NCI-H1694 treated with DMSO at 0.1 percent for 48 hours (cell line): Measurements from ENCODE around the gene SART3.
"Not testable (repeated sequence)": the region's sequence is repeated elsewhere in the genome, so short reads cannot be mapped to it uniquely, and the experiment has no call there.

ENCODE experiments used
- DNase-seq: peaks from one replicate; lab custom pipeline; 2025; lab: John Stamatoyannopoulos, UW

SART3 gene

GRCh38 chr12:108596854-108597558 is 36.0 kb upstream of the SART3 start:
- DNase-seq, result no peak

- DNase-seq, result no peak
These were observed 35.0 kb upstream of the SART3 start for GRCh38 chr12:108595711-108596647.

- DNase-seq, result no peak
These were observed 34.2 kb upstream of the SART3 start for GRCh38 chr12:108594960-108595710.

GRCh38 chr12:108594323-108594903 is 33.4 kb upstream of the SART3 start:
- no peak for DNase-seq

- DNase-seq, result no peak
These were observed 31.3 kb upstream of the SART3 start for GRCh38 chr12:108592033-108592909.

GRCh38 chr12:108591267-108591980 is 30.5 kb upstream of the SART3 start:
- no peak for DNase-seq

- not testable (repeated sequence) for DNase-seq
These were observed 29.5 kb upstream of the SART3 start for GRCh38 chr12:108590463-108590862.

- DNase-seq, result no peak
These were observed 28.9 kb upstream of the SART3 start for GRCh38 chr12:108589840-108590229.

- no peak for DNase-seq
These were observed 28.3 kb upstream of the SART3 start for GRCh38 chr12:108589028-108589839.

- peak; percentile 36 for DNase-seq
These were observed 26.9 kb upstream of the SART3 start for GRCh38 chr12:108587826-108588225.

- no peak for DNase-seq
These were observed 25.3 kb upstream of the SART3 start for GRCh38 chr12:108586306-108586705.

- peak; percentile 6 for DNase-seq
These were observed 24.9 kb upstream of the SART3 start for GRCh38 chr12:108585864-108586263.

GRCh38 chr12:108584456-108585065 is 23.6 kb upstream of the SART3 start:
- no peak for DNase-seq

GRCh38 chr12:108583991-108584390 is 23.0 kb upstream of the SART3 start:
- DNase-seq, result peak; percentile 45

GRCh38 chr12:108582978-108583770 is 22.2 kb upstream of the SART3 start:
- no peak for DNase-seq

- no peak for DNase-seq
These were observed 21.5 kb upstream of the SART3 start for GRCh38 chr12:108582509-108582908.

- DNase-seq, result no peak
These were observed 20.6 kb upstream of the SART3 start for GRCh38 chr12:108581311-108582227.
